Bronchial epithelial cell (primary cell): ENCODE results near the gene UTP4. TPM values are rescaled to one million over a fixed set of nuclear protein-coding genes. Genes with fewer than 3 reads are reported as not detected.

Experiments
- DNase-seq: peaks from one replicate; pipeline ENCODE4 v3.0.0-alpha.2; 2010; ENCODE audit warnings: low read depth
- FAIRE-seq: peaks from 2 replicates; lab custom pipeline; 2011; peaks lifted over from hg19 to GRCh38; lab: Jason Lieb, UNC
- H3K27me3 ChIP-seq: 2 replicates; pipeline ENCODE4 v1.5.1; 2011; ENCODE audit warnings: low read length; ENCODE audit not compliant: control insufficient read depth, insufficient read depth
- H3K36me3 ChIP-seq: 2 replicates; pipeline ENCODE4 v1.5.1; 2011; ENCODE audit warnings: low read length; ENCODE audit not compliant: control insufficient read depth, insufficient read depth
- H3K4me3 ChIP-seq: 2 replicates; pipeline ENCODE4 v1.5.1; 2011; ENCODE audit warnings: mild to moderate bottlenecking, low read depth, low read length, control low read depth
- total RNA-seq: library from RNA; depleted of rRNA; stranded (reverse); fragments of >200 nt; gene quantifications from 2 replicates; pipeline ENCODE4 v1.2.1, GENCODE V29; 2014
- TF ChIP-seq, protein P1 (sequence below): IDR thresholded peaks from 2 replicates; pipeline ENCODE4 v1.5.1; 2011; ENCODE audit warnings: mild to moderate bottlenecking, moderate library complexity, low read length, control low read depth, inconsistent platforms; ENCODE audit not compliant: insufficient read depth, severe bottlenecking

UTP4 gene
- total RNA-seq, 1 donor from 2014 or later, result 21.9 TPM

DNA sequence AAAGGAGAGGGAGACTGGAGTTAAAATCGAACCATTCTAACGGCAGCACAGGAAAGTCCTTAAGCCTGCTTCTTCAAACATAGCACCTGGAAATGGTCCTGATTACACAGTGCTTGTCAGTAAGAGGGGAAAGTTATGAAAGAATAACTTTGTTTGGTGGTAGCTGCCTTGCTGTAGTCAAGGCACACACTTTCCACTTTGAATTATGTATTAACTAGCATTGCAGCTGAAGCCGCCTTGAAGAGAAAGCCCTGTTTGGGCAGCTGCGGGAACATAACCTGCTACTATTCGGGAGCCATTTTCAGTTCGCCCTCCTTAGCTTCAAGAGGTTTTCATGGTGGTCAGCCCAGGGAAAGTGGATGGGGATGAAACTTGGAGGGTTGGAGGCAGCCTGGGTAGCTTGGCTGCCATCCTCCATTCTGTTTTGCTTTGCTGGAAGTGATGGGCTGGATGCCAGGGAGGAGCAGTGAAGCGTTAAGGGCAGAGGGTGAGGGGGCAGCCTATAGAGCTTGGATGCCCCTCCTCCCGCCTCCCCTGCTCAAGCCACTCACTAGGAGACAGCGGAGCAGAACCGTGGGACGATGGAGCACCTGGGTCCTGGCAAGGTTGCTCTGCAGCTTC lies 32.3 kb upstream of the UTP4 start:
- TF ChIP-seq, protein P1, sequence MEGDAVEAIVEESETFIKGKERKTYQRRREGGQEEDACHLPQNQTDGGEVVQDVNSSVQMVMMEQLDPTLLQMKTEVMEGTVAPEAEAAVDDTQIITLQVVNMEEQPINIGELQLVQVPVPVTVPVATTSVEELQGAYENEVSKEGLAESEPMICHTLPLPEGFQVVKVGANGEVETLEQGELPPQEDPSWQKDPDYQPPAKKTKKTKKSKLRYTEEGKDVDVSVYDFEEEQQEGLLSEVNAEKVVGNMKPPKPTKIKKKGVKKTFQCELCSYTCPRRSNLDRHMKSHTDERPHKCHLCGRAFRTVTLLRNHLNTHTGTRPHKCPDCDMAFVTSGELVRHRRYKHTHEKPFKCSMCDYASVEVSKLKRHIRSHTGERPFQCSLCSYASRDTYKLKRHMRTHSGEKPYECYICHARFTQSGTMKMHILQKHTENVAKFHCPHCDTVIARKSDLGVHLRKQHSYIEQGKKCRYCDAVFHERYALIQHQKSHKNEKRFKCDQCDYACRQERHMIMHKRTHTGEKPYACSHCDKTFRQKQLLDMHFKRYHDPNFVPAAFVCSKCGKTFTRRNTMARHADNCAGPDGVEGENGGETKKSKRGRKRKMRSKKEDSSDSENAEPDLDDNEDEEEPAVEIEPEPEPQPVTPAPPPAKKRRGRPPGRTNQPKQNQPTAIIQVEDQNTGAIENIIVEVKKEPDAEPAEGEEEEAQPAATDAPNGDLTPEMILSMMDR, result no peak
- Histone ChIP-seq H3K36me3 (no peaks in the 10 kb centered on the region), H3K4me3 (no peak overlapping the region), H3K27me3 (no peaks in the 10 kb centered on the region)
- DNase-seq, result no peak
- no peak for FAIRE-seq

DNA sequence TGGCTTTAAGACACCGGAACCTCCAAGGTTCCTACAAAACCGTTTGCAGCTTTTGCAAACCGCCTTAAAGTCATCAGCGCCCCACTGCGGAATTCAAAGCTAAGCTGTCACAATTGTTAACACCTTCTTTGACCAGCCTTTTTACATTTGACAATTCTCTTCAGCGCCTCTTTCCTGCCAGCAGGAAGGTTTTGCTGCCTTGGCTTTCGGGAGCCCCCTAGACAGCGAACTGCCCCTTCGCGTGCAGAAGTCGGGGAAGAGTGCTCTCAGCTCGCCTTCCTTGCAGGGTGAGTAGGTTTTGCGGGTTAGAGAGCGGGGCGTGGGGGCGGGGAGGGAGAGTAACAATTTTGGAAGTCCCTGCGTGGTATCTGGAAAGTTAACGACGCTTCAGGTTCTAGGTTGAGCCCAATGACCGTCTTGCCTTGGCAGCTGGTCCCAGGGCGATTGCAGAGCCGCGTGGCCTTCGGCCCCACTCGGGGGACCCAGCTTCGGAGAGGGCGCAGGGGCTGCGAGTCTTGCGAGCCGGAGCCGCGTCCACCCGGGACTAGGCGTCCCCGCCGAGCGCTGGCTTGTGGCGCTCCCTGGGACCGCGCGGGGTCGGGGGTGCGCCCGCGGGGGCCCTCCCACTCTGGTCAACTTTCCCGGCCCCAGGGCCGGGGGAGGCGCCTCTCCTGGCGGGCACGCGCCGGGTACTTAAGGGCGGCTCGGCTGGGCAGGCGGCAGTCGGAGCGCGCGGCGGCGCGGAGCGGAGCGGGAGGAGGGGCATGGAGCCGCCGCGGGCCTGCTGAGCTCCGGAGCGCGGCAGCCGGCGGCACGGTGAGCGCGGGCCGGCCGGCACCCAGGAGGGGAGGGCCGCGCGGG lies 26.7 kb upstream of the UTP4 start, which contains the start of gene HAS3:
TSS of gene HAS3 (plus strand) at position 153 of the 861 bp plus-strand sequence. CDS start 3,743 bp downstream, outside the sequence.
- no peaks in the 10 kb centered on the region for H3K27me3 ChIP-seq
- H3K4me3 ChIP-seq, result peak within 1 kb of the TSS; percentile 70
- FAIRE-seq (peak; percentile 70), DNase-seq (peak; percentile 75)
- H3K36me3 ChIP-seq, result peaks cover 12% of the 10 kb centered on the region
- TF ChIP-seq, protein P1, result peak; percentile 69

DNA sequence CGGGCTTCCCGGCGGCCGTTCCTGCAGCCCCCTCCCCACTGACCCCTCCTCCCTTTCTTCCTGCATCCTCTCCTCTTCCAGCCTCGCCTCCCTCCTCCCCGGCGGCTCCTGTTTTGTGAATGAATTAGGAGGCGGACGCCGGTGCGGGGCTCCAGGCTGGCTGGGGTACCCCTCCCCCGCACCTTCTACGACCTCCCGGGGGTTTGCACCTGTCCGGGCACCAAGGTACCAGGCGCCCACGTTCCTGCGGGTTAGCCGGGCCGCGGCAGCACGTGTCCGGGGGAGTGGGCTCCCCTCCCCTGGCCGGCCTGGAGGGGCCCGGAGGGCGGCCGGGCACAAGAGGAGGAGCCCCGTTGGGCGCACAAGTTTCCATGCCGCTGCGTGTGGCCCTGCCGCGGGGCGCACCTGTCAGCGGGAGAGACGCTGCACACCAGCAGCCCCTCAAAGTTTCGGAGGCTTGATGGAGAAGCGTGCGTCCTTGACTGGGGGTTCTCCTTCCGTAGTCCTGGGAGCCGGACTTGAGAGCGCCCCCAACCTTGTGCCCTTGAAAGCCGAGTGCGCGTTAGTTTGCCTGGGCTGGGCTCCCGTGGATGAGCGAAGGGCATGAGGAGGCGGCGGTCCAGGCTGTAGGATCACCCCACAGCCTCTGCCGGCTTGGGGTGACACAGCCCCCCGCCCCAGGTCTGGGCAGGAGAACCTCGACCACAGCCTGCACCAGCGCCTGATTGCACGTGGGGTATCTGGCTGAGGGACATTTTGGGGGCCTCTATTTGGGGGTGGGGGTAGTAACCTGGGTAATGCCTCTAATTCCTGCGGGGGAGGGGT lies 25.7 kb upstream of the UTP4 start:
- peak overlapping the region; percentile 70 for H3K4me3 ChIP-seq
- TF ChIP-seq, protein P1, result no peak
- DNase-seq (no peak), FAIRE-seq (no peak)
- peaks cover 17% of the 10 kb centered on the region for H3K36me3 ChIP-seq
- H3K27me3 ChIP-seq, result no peaks in the 10 kb centered on the region

DNA sequence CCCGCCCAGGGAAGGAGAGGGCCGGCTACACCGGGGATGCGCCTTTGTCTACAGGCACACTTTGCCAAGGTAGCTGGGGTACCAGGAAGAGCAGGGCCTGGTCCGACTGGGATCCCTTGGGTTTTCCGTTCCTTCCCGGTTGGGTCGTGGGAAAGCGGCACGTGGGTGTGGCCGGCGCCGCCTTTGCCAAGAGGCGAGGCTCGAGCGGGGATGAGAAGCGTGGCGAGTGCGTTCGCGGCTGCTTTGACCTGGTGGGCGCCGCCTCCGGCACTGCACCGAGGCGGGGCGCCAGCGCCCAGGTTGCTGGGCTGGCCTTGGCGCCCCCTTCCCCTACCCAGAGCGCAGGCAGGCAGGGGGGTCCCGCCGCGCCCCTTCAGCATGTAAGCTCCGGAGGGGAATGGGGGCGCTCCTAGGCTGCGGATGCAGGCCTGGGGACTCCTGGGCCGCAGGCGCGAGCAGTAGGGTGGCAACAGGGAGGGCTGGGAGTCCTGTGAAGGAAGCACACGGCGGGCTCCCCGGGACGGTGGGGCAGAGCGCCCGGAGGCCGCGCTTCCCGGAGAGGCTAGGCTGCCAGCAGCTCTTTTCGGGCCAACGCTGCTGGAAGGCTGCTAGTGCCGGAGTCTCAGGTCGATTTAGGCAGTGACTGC lies 25.0 kb upstream of the UTP4 start:
- DNase-seq, result no peak
- FAIRE-seq, result no peak
- TF ChIP-seq, protein P1, result peak; percentile 8
- Histone ChIP-seq H3K36me3 (peaks cover 18% of the 10 kb centered on the region), H3K4me3 (peak overlapping the region; percentile 70), H3K27me3 (no peaks in the 10 kb centered on the region)
